GM18907 (cell line): ENCODE data around the gene CKM.
"Not testable (repeated sequence)": the region's sequence is repeated elsewhere in the genome, so short reads cannot be mapped to it uniquely, and the experiment has no call there.

ENCODE experiments used
- ATAC-seq: cut with Tn5 transposase; IDR thresholded peaks from one replicate; pipeline ENCODE4 v1.9.1; 2021; ENCODE audit warnings: mild to moderate bottlenecking, moderate library complexity; ENCODE audit not compliant: unreplicated experiment

CKM gene

DNA sequence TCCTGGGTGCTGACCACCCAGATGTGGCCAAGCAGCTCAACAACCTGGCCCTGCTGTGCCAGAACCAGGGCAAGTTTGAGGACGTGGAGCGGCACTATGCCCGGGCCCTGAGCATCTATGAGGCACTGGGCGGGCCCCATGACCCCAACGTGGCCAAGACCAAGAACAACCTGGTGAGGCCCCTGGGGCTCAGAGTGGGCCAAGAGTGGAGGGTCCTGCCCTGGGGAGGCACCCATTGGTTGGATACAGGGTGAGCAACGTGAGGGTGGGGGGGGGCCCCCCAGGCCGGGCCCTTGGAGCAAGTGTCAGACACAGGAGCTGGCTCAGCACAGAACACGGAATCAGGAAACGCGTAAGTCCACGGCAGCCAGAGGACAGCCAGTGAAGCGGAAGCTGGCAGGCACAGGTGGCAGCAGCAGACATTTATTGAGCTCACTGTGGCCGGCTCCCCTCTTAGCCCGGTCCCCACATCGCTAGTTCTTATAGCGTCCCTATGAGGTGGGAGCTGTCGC, 26.8 kb upstream of the CKM start:
- no peak for ATAC-seq

GRCh38 chr19:45349126-45349415, 26.4 kb upstream of the CKM start:
- no peak for ATAC-seq

- no peak for ATAC-seq
Measured at GRCh38 chr19:45348367-45349125, 25.9 kb upstream of the CKM start.

DNA sequence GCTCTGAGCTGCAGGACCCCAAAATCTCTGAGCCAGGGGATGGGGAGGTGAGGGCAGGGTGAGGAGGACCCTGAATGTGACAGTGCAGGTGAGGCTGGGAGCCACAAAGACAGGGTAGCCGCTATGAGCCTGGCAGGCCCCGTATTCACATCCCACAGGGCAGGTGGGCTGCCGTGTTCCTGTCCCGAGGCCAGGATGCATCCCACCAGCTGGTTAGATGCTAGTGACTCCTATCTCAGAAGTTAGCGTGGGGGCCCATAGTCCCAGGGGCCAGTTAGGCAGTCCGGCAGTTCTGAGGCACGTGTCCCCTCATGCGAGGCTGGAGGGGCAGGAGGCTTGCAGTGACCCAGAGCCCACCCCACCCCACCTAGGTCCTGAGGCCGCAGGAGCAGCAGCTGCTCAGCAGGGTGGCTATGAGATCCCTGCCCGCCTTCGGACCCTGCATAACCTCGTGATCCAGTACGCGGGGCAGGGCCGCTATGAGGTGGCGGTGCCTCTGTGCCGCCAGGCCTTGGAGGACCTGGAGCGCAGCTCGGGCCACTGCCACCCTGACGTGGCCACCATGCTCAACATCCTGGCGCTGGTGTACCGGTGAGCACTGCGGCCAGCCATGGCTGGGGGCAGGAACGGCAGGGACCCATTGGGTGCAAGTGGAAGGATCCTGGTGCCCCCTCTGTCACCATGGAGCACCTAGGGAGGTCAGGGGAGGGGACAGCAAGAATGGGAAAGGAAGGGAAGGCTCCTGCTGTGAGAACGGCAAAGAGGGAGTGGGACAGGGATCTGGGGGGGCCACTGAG, 25.1 kb upstream of the CKM start:
- no peak for ATAC-seq

DNA sequence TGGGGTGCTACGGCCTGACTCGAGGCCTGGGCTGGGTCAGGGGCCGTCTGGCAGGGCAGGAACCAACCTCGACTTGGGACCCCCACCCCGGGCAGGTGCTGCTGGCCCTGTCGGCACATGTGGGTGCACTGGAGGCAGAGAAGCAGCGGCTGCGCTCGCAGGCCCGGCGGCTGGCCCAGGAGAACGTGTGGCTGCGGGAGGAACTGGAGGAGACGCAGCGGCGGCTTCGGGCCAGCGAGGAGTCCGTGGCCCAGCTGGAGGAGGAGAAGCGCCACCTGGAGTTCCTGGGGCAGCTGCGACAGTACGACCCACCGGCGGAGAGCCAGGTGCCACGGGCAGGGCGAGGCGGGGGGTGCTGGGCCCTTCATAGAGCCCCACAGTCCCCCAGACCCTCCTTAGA, 23.8 kb upstream of the CKM start:
- ATAC-seq, result no peak

DNA sequence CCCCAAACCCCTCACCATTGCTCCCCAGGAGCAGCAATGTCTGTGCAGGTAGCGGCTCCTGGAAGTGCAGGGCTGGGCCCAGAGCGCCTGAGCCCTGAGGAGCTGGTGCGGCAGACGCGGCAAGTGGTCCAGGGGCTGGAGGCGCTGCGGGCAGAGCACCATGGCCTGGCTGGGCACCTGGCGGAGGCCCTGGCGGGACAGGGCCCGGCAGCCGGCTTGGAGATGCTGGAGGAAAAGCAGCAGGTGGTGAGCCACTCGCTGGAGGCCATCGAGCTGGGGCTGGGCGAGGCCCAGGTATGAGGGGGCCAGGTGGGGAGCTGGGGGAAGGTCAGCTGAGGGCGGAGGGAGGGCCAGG, 22.8 kb upstream of the CKM start:
- ATAC-seq, result no peak

- no peak for ATAC-seq
Measured at GRCh38 chr19:45344621-45345505, 22.2 kb upstream of the CKM start.

DNA sequence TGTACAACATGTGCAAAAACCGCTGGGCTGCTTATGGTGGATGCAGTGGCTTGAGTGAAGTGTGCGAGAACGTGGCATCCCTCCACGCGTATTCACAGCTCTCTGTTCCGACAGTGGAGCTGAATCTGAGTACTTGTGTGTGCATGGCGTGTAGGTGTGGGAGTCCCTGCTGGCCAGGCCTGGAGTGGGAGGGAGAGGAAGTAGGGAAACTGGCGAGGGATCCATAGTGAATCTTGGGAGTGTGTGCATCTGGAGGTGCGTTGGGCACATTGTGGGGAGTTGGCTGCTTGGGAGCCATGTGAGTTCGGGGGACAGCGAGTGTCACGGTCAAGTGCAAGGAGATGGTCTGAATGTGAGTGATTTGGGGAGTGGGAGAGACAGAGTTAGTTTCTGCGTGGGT, 20.2 kb upstream of the CKM start:
- ATAC-seq, result no peak

- no peak for ATAC-seq
Measured at GRCh38 chr19:45340899-45341453, 18.3 kb upstream of the CKM start.

DNA sequence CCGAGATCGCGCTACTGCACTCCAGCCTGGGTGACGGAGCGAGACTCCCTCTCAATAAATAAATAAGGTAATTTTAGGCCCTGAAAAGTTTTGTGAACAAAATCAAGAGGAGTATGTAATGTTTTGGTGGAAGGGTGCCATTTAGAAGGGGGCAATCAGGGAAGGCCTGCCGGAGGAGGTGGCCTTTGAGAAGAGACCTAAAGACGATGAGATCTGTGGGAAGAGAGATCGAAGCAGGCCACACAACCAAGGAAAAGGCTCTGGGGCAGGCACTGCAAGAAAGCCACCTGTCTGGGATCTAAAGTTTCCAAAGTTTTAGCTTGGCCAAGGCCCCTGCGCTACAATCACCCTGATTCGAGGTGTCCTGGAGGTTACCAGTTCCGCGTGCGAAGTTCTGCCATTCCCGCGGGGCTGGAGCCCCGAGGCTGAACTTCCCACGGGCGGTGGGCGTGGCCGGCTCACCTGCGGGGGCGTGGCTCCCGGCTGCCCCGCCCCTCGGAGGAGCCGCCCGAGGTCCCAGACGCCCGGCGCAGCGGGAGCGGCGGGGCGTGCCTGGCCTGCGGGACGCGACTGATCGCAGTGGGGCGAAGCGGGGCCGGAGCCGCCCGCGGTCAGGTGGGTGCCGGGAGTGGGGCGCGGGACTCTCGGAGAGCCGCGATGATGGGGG, 17.7 kb upstream of the CKM start, which contains the start of gene KLC3:
Gene KLC3, plus strand, starts transcription at position 519 of the 667 bp plus-strand sequence. CDS start 4,792 bp downstream, outside the sequence.
- no peak for ATAC-seq

DNA sequence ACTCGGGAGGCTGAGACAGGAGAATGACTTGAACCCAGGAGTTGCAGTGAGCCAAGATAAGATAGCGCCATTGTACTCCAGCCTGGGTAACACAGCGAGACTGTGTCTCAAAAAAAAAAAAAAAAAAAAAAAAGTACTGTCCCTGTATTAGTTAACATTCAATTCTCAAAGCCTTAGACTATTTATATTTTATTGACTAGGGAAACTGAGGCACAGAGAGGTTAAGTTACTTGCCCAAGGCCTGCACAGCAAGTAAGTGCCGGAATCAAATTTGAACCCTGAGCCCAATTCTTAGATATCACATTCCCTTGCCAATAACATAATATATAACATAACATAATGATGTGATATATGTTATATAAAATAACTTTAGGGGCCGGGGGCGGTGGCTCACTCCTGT, 17.0 kb upstream of the CKM start:
- no peak for ATAC-seq

DNA sequence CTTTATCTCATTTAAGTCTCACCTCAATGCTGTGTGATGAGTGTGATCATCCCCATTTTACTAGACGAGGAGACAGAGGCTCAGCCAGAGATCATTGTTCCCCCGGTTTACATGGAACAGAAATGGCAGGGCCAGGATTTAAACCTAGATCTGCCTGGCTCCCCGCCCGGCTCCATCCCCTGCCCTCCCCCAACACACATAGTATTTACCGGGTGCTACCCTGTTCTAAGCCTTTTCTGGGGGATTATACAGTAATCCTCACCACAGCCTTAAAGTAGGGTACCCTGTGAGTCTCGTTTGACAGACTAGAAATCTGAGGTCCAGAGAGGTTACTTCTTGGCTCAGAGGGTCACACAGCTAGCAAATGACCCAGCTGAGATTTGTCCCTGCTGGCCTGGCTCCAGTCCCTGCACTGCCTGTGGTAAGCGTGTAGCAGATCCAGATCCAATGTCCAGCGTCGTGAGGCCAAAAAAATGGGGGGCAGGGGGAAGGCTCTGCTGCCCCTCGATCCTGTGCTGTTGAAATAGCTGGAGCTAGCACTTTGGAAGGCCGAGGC, 14.1 kb upstream of the CKM start:
- no peak for ATAC-seq

GRCh38 chr19:45334881-45335280, 12.2 kb upstream of the CKM start:
- not testable (repeated sequence) for ATAC-seq

- no peak for ATAC-seq
Measured at GRCh38 chr19:45333609-45334303, 11.1 kb upstream of the CKM start.

GRCh38 chr19:45331411-45331810, 8.7 kb upstream of the CKM start:
- no peak for ATAC-seq

DNA sequence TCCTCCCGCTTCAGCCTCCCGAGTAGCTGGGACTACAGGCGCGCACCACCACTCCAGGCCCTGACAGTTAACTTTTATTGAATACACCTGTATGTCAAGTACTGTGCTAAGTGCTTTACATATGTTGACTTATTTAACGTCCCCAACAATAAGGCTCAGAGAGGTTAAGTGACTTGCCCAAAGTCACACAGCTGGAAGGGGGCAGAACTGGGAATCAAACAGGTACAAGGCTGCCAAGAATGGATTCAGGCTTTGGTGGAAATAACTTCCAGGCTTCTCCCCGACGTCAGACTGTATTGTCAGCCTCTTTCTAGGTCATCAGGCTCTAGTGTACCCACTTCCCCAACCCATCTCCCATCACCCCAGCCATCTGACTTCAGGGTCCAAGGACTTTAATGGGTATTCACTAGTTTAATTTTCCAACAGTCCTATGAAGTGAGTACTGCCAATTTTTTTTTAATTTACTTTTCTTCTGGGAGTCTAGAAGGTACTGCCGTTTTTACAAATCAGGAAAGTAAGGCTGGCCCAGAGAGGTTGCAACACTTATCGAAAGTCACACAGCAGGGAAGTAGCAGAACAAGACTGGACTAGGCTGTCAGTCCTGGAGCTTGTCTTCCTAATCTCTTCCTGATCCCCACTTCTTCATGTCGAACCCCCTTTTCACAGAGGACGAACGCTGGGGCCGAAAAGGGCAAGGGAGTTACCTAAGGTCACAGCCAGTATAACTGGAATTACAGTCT, 4.9 kb upstream of the CKM start:
- ATAC-seq, result no peak

DNA sequence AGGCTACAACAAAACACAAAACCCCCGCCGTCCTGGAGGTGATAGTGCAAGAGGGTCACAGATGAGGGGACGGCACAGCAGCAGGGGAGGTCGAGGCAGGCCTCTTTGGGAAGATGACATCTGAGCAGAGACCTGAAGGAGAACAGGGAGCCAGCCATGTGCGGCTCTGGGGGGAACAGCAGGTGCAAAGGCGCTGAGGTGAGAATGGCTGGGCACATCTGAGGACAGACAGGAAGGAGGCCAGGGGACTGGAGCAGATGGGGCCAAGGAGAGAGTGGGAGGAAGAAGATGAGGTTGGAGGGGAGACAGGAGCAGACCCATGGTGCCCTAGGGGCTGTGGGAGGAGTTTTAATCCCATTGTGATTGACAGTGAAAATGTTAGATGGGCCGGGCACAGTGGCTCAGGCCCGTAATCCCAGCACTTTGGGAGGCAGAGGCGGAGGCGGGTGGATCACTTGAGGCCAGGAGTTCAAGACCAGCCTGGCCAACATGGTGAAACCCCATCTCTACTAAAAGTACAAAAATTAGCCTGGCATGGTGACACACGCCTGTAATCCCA, 1.8 kb upstream of the CKM start:
- ATAC-seq, result no peak

DNA sequence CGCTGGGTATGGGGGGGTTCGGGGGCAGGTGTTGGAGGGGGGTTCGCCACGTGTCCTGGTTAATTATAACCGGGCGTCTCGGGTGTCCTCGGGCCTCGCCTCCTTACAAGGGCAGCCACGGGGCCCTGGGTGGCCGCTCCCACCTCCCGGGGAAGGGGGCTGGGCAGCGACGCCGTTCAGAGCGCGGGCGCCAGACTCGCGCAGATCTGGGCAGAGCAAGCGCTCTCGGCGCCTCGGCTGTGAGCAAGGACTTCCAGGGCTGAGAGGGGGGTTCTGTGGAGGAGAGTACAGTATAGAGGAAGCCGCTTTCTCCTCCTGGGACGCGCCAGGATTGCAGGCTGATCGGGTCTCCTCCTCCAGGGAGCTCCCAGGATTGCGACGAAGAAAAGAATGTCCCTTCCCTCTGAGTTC, 1.0 kb upstream of the CKM start:
- no peak for ATAC-seq

DNA sequence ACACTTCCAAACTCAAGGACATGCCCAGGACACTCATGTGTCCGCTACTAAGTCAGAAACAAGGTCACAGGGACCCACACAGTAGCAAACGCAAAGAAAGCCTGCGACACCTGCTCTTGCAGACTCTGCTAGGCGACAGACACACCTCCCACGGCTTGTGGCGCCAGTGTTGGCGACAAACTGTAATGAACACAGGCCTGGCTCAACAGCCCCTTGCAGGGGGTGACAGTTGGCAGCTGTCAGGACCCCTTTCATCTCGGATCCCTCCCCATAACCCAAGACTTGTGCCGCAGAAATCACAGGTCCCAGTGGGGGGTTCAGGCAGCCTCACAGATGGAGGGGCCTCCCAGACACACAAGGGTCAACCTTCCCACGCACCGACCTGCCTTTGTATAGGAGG, 364 bp downstream of the CKM start:
- ATAC-seq, result no peak
